Activated CD4-positive, alpha-beta memory T cell treated with anti-CD3 and anti-CD28 coated beads, Interleukin-2, amount 10 ng/mL, durations not matched to agents 7 days and 5 days (primary cell): ENCODE data around the gene CEP126. TPM values are rescaled to one million over a fixed set of nuclear protein-coding genes. Genes with fewer than 3 reads are reported as not detected.
"Not testable (repeated sequence)": the region's sequence is repeated elsewhere in the genome, so short reads cannot be mapped to it uniquely, and the experiment has no call there.

Experiments
- CTCF ChIA-PET: fragments of 350-600 bp; sonication (Branson Sonifier 250); formaldehyde crosslinking; loops from one replicate; lab custom pipeline; 2021; ENCODE audit warnings: antibody characterized with exemption, inconsistent platforms; lab: Charles Lee
- POLR2A ChIA-PET: fragments of 350-600 bp; sonication (Branson Sonifier 250); formaldehyde crosslinking; loops from one replicate; lab custom pipeline; 2021; ENCODE audit warnings: antibody characterized with exemption; lab: Charles Lee
- DNase-seq: peaks from one replicate; pipeline ENCODE4 v3.0.0-alpha.2; 2020
- H3K27ac Mint-ChIP-seq: one replicate; pipeline ENCODE4 v1.8.0; 2021; ENCODE audit warnings: mild to moderate bottlenecking, mixed read lengths
- H3K27me3 Mint-ChIP-seq: one replicate; pipeline ENCODE4 v1.8.0; 2021; ENCODE audit warnings: mixed read lengths
- H3K36me3 Mint-ChIP-seq: one replicate; pipeline ENCODE4 v1.8.0; 2021; ENCODE audit warnings: low read depth, mixed read lengths
- H3K4me1 Mint-ChIP-seq: one replicate; pipeline ENCODE4 v1.8.0; 2021; ENCODE audit warnings: mixed read lengths
- H3K4me3 Mint-ChIP-seq: one replicate; pipeline ENCODE4 v1.8.0; 2021; ENCODE audit warnings: mild to moderate bottlenecking, mixed read lengths
- H3K9me3 Mint-ChIP-seq: one replicate; pipeline ENCODE4 v1.8.0; 2021; ENCODE audit warnings: mixed read lengths
- total RNA-seq, 2 experiments: library from RNA; stranded (reverse); gene quantifications; one replicate each; pipeline ENCODE4 v1.2.3, GENCODE V29; 2021

Gene CEP126
- total RNA-seq, 2 experiments from 2014 or later = 0.45 to 1.0 TPM

GRCh38 chr11:101945448-101945847 is 30.6 kb downstream of the CEP126 start:
- no peaks in the 10 kb centered on the region for H3K4me1 Mint-ChIP-seq
- H3K36me3 Mint-ChIP-seq = no peaks in the 10 kb centered on the region
- H3K27me3 Mint-ChIP-seq = no peaks in the 10 kb centered on the region
- H3K4me3 Mint-ChIP-seq = no peak overlapping the region
- no peak overlapping the region for H3K27ac Mint-ChIP-seq
- no peaks in the 10 kb centered on the region for H3K9me3 Mint-ChIP-seq
- ChIA-PET POLR2A (no interaction called here), CTCF (interaction anchor here (0.5 to 1.0 kb wide), 2 partner anchors 26 to 84 kb away, joined by 3 read pairs; no protein-coding TSS in a partner anchor)
- no peak for DNase-seq

GRCh38 chr11:101949680-101950220 is 34.9 kb downstream of the CEP126 start:
- CTCF ChIA-PET = no interaction called here
- no peaks in the 10 kb centered on the region for H3K36me3 Mint-ChIP-seq
- no peak for DNase-seq
- H3K4me1 Mint-ChIP-seq = no peaks in the 10 kb centered on the region
- POLR2A ChIA-PET = no interaction called here
- H3K27me3 Mint-ChIP-seq = no peaks in the 10 kb centered on the region
- H3K9me3 Mint-ChIP-seq = no peaks in the 10 kb centered on the region
- H3K4me3 Mint-ChIP-seq = no peak overlapping the region
- no peak overlapping the region for H3K27ac Mint-ChIP-seq

- POLR2A ChIA-PET = no interaction called here
- Mint-ChIP-seq H3K36me3 (no peaks in the 10 kb centered on the region), H3K27me3 (no peaks in the 10 kb centered on the region), H3K27ac (no peak overlapping the region), H3K9me3 (no peaks in the 10 kb centered on the region), H3K4me3 (no peak overlapping the region), H3K4me1 (no peaks in the 10 kb centered on the region)
- DNase-seq = no peak
- CTCF ChIA-PET = interaction anchor here (1.3 kb wide), 1 partner anchor 53 kb away, joined by 5 read pairs; no protein-coding TSS in a partner anchor
These were observed 40.5 kb downstream of the CEP126 start for GRCh38 chr11:101955278-101955677.

- ChIA-PET CTCF (no interaction called here), POLR2A (no interaction called here)
These were observed 40.9 kb downstream of the CEP126 start for GRCh38 chr11:101955701-101956100.

GRCh38 chr11:101960231-101960630 is 45.4 kb downstream of the CEP126 start:
- DNase-seq = no peak
- Mint-ChIP-seq H3K4me3 (no peak overlapping the region), H3K36me3 (no peaks in the 10 kb centered on the region), H3K27me3 (no peaks in the 10 kb centered on the region), H3K27ac (no peak overlapping the region), H3K9me3 (no peaks in the 10 kb centered on the region), H3K4me1 (no peaks in the 10 kb centered on the region)
- ChIA-PET CTCF (no interaction called here), POLR2A (no interaction called here)

More at GRCh38 chr11:101955701-101956100, 40.9 kb downstream of the CEP126 start:
- H3K4me3 Mint-ChIP-seq = no peak overlapping the region
- H3K4me1 Mint-ChIP-seq = no peaks in the 10 kb centered on the region
- DNase-seq = no peak
- no peaks in the 10 kb centered on the region for H3K9me3 Mint-ChIP-seq
- no peak overlapping the region for H3K27ac Mint-ChIP-seq
- H3K36me3 Mint-ChIP-seq = no peaks in the 10 kb centered on the region
- no peaks in the 10 kb centered on the region for H3K27me3 Mint-ChIP-seq

- H3K4me1 Mint-ChIP-seq, CTCF ChIA-PET, H3K36me3 Mint-ChIP-seq, POLR2A ChIA-PET, H3K27ac Mint-ChIP-seq, DNase-seq, H3K9me3 Mint-ChIP-seq, H3K27me3 Mint-ChIP-seq, H3K4me3 Mint-ChIP-seq: not testable (repeated sequence)
These were observed 49.4 kb downstream of the CEP126 start for GRCh38 chr11:101964200-101964599.

GRCh38 chr11:101974255-101974654 is 59.4 kb downstream of the CEP126 start:
- no peaks in the 10 kb centered on the region for H3K9me3 Mint-ChIP-seq
- CTCF ChIA-PET = no interaction called here
- no peak overlapping the region for H3K27ac Mint-ChIP-seq
- POLR2A ChIA-PET = no interaction called here
- no peak overlapping the region for H3K4me3 Mint-ChIP-seq
- H3K27me3 Mint-ChIP-seq = no peaks in the 10 kb centered on the region
- DNase-seq = no peak
- no peaks in the 10 kb centered on the region for H3K4me1 Mint-ChIP-seq
- H3K36me3 Mint-ChIP-seq = no peaks in the 10 kb centered on the region

GRCh38 chr11:101974771-101975170 is 60.0 kb downstream of the CEP126 start:
- Mint-ChIP-seq H3K9me3 (no peaks in the 10 kb centered on the region), H3K36me3 (no peaks in the 10 kb centered on the region), H3K4me1 (no peaks in the 10 kb centered on the region), H3K27ac (no peak overlapping the region), H3K27me3 (no peaks in the 10 kb centered on the region), H3K4me3 (no peak overlapping the region)
- ChIA-PET POLR2A (no interaction called here), CTCF (no interaction called here)
- no peak for DNase-seq

GRCh38 chr11:101975734-101976133 is 60.9 kb downstream of the CEP126 start:
- Mint-ChIP-seq H3K4me3 (no peak overlapping the region), H3K27me3 (no peaks in the 10 kb centered on the region), H3K4me1 (no peaks in the 10 kb centered on the region), H3K9me3 (no peaks in the 10 kb centered on the region), H3K27ac (no peak overlapping the region), H3K36me3 (no peaks in the 10 kb centered on the region)
- CTCF ChIA-PET = no interaction called here
- DNase-seq = no peak
- POLR2A ChIA-PET = no interaction called here

- Mint-ChIP-seq H3K36me3 (no peaks in the 10 kb centered on the region), H3K27ac (no peak overlapping the region), H3K4me3 (no peak overlapping the region), H3K9me3 (no peaks in the 10 kb centered on the region), H3K27me3 (no peaks in the 10 kb centered on the region), H3K4me1 (no peaks in the 10 kb centered on the region)
- no peak for DNase-seq
- ChIA-PET POLR2A (no interaction called here), CTCF (interaction anchor here (1.6 kb wide), 1 partner anchor 11 kb away, joined by 3 read pairs; no protein-coding TSS in a partner anchor)
These were observed 72.6 kb downstream of the CEP126 start for GRCh38 chr11:101987370-101987769.

- Mint-ChIP-seq H3K4me1 (no peaks in the 10 kb centered on the region), H3K36me3 (no peaks in the 10 kb centered on the region), H3K27ac (no peak overlapping the region), H3K27me3 (no peaks in the 10 kb centered on the region), H3K4me3 (no peak overlapping the region), H3K9me3 (no peaks in the 10 kb centered on the region)
- ChIA-PET CTCF (no interaction called here), POLR2A (no interaction called here)
- DNase-seq = no peak
These were observed 78.4 kb downstream of the CEP126 start for GRCh38 chr11:101993172-101993571.

- H3K4me1 Mint-ChIP-seq, H3K9me3 Mint-ChIP-seq, POLR2A ChIA-PET, H3K27ac Mint-ChIP-seq, DNase-seq, H3K36me3 Mint-ChIP-seq, H3K27me3 Mint-ChIP-seq, H3K4me3 Mint-ChIP-seq, CTCF ChIA-PET: not testable (repeated sequence)
These were observed 79.3 kb downstream of the CEP126 start for GRCh38 chr11:101994052-101994469.

- Mint-ChIP-seq H3K27ac (no peak overlapping the region), H3K4me1 (no peaks in the 10 kb centered on the region), H3K27me3 (no peaks in the 10 kb centered on the region), H3K36me3 (no peaks in the 10 kb centered on the region), H3K4me3 (no peak overlapping the region), H3K9me3 (no peaks in the 10 kb centered on the region)
- no peak for DNase-seq
- ChIA-PET POLR2A (no interaction called here), CTCF (interaction anchor here (4.1 kb wide), 1 partner anchor 12 kb away, joined by 16 read pairs; no protein-coding TSS in a partner anchor)
These were observed 81.3 kb downstream of the CEP126 start for GRCh38 chr11:101996111-101996510.

GRCh38 chr11:102001657-102002338 is 87.0 kb downstream of the CEP126 start:
- no peak for DNase-seq
- no peaks in the 10 kb centered on the region for H3K9me3 Mint-ChIP-seq
- CTCF ChIA-PET = no interaction called here
- no peaks in the 10 kb centered on the region for H3K27me3 Mint-ChIP-seq
- H3K4me1 Mint-ChIP-seq = peaks cover 2% of the 10 kb centered on the region
- POLR2A ChIA-PET = no interaction called here
- H3K27ac Mint-ChIP-seq = no peak overlapping the region
- no peak overlapping the region for H3K4me3 Mint-ChIP-seq
- no peaks in the 10 kb centered on the region for H3K36me3 Mint-ChIP-seq
